HG03520 (cell line): ENCODE data around the gene TRIM71.
"Not testable (repeated sequence)": the region's sequence is repeated elsewhere in the genome, so short reads cannot be mapped to it uniquely, and the experiment has no call there.

ENCODE experiments used
- ATAC-seq: cut with Tn5 transposase; IDR thresholded peaks from one replicate; pipeline ENCODE4 v1.9.1; 2021; ENCODE audit warnings: mild to moderate bottlenecking, moderate library complexity; ENCODE audit not compliant: unreplicated experiment

The TRIM71 gene

GRCh38 chr3:32842531-32842931, 24.7 kb downstream of the TRIM71 start:
- no peak for ATAC-seq

- ATAC-seq = no peak
These were observed 25.2 kb downstream of the TRIM71 start for GRCh38 chr3:32842987-32843386.

GRCh38 chr3:32843510-32844321, 25.9 kb downstream of the TRIM71 start:
- ATAC-seq = no peak

GRCh38 chr3:32844322-32844654, 26.5 kb downstream of the TRIM71 start:
- ATAC-seq = no peak

GRCh38 chr3:32844914-32845313, 27.1 kb downstream of the TRIM71 start:
- no peak for ATAC-seq

- ATAC-seq = not testable (repeated sequence)
These were observed 27.7 kb downstream of the TRIM71 start for GRCh38 chr3:32845546-32845945.

GRCh38 chr3:32847045-32847444, 29.2 kb downstream of the TRIM71 start:
- ATAC-seq = not testable (repeated sequence)

- no peak for ATAC-seq
These were observed 29.7 kb downstream of the TRIM71 start for GRCh38 chr3:32847528-32847927.

- ATAC-seq = no peak
These were observed 30.4 kb downstream of the TRIM71 start for GRCh38 chr3:32848215-32848614.

GRCh38 chr3:32849046-32849445, 31.2 kb downstream of the TRIM71 start:
- no peak for ATAC-seq

- no peak for ATAC-seq
These were observed 32.4 kb downstream of the TRIM71 start for GRCh38 chr3:32850226-32850625.

- ATAC-seq = no peak
These were observed 32.8 kb downstream of the TRIM71 start for GRCh38 chr3:32850636-32851035.

- ATAC-seq = no peak
These were observed 34.3 kb downstream of the TRIM71 start for GRCh38 chr3:32852146-32852545.

GRCh38 chr3:32855350-32855953, 37.7 kb downstream of the TRIM71 start:
- ATAC-seq = no peak

GRCh38 chr3:32856355-32856889, 38.6 kb downstream of the TRIM71 start:
- ATAC-seq = no peak

- ATAC-seq = no peak
These were observed 39.2 kb downstream of the TRIM71 start for GRCh38 chr3:32856901-32857507.

GRCh38 chr3:32857921-32858320, 40.1 kb downstream of the TRIM71 start:
- ATAC-seq = no peak

- ATAC-seq = no peak
These were observed 41.9 kb downstream of the TRIM71 start for GRCh38 chr3:32859604-32860237.

- ATAC-seq = no peak
These were observed 42.7 kb downstream of the TRIM71 start for GRCh38 chr3:32860499-32860898.

GRCh38 chr3:32861681-32862080, 43.9 kb downstream of the TRIM71 start:
- ATAC-seq = no peak

GRCh38 chr3:32862247-32862935, 44.6 kb downstream of the TRIM71 start:
- ATAC-seq = no peak
